NOMO-1 (cell line): ENCODE measurements around the gene FAM204A.

Source experiments
- DNase-seq, 2 experiments: peaks; one replicate each; lab custom pipeline; 2025; ENCODE audit not compliant: unreplicated experiment in 2 of 2; lab: John Stamatoyannopoulos, UW

The FAM204A gene

DNA sequence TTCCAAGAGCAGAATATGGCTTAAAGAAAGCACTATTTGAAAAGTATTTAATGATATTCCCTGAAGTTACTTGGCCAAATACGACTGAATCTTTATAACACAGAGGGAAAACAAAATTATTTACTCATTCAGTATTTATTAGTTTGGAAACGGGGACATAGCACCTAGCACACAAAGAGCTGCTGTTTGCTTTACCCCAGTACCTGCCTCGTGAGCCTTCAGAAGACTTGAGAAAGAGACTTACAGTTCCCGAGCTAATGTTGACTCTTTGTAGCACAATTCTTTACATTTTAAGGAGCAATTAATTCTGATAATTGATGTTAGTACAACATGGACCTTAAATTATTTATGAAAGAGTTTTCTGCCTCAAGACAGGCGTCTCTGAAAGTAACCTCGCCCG is 88.7 kb downstream of the FAM204A start:
- DNase-seq = no peak

DNA sequence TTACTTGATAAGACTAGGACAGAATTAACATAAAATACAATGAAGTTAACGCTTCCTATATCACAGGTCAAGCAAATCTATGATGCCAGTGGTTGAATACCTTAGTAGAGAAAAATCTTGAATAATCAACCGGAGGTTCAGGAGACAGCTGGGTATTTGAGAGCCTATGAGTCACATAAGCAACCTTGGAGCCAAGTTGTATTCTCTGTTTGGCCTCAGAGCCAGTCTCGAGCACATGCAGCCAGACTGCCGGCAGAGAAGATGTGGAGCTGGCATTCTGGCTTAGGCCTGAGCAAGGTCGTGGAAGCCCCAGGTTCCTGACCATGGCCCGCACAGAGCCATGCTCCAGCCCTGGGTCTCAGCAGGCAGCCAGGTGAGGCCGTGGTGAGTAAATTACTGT is 90.3 kb downstream of the FAM204A start:
- DNase-seq = no peak

- no peak for DNase-seq
Observed at GRCh38 chr10:118249714-118250113, 92.4 kb downstream of the FAM204A start.
